SK-N-SH treated with all-trans-retinoic acid at 6 μM for 48 hours (cell line): ENCODE data around the gene BCAR3.
"Not testable (repeated sequence)": the region's sequence is repeated elsewhere in the genome, so short reads cannot be mapped to it uniquely, and the experiment has no call there.

Source experiments
- ATAC-seq: fragments of 200-7000 bp; cut with Tn5 transposase; 3 replicates; pipeline ENCODE4 v1.9.1; 2020; ENCODE audit warnings: mild to moderate bottlenecking, moderate library complexity
- ARNTL ChIP-seq: fragments of 450-650 bp; formaldehyde crosslinking; IDR thresholded peaks from 2 replicates; pipeline ENCODE4 v1.5.0; 2020; ENCODE audit warnings: low read depth, mild to moderate bottlenecking, moderate library complexity, borderline replicate concordance
- BACH2 ChIP-seq: fragments of 250-450 bp; sonication (Bioruptor Pico); IDR thresholded peaks from 2 replicates; pipeline ENCODE4 v1.9.0; 2021; ENCODE audit warnings: mild to moderate bottlenecking, borderline replicate concordance
- CSDC2 ChIP-seq: fragments of 250-450 bp; sonication (Bioruptor Pico); IDR thresholded peaks from 2 replicates; pipeline ENCODE4 v1.5.0; 2020; ENCODE audit warnings: mild to moderate bottlenecking, moderate library complexity
- GLIS3 ChIP-seq: fragments of 250-450 bp; sonication (Bioruptor Pico); IDR thresholded peaks from 2 replicates; pipeline ENCODE4 v1.5.0; 2020; ENCODE audit warnings: mild to moderate bottlenecking, moderate library complexity
- OSR1 ChIP-seq: fragments of 250-450 bp; sonication (Bioruptor Pico); IDR thresholded peaks from 2 replicates; pipeline ENCODE4 v1.8.0; 2022; ENCODE audit warnings: moderate library complexity, mild to moderate bottlenecking, inconsistent platforms
- PPARA ChIP-seq: fragments of 250-450 bp; sonication (Bioruptor Pico); IDR thresholded peaks from 2 replicates; pipeline ENCODE4 v1.5.0; 2020; ENCODE audit warnings: mild to moderate bottlenecking, borderline replicate concordance
- RARB ChIP-seq: fragments of 250-450 bp; sonication (Bioruptor Pico); IDR thresholded peaks from 2 replicates; pipeline ENCODE4 v1.8.0; 2021; ENCODE audit warnings: mild to moderate bottlenecking, moderate library complexity
- SNAI2 ChIP-seq: fragments of 250-450 bp; sonication (Bioruptor Pico); IDR thresholded peaks from 2 replicates; pipeline ENCODE4 v1.5.0; 2020; ENCODE audit warnings: mild to moderate bottlenecking, moderate library complexity
- TCF4 ChIP-seq: fragments of 250-450 bp; sonication (Bioruptor Pico); IDR thresholded peaks from 2 replicates; pipeline ENCODE4 v1.8.0; 2021; ENCODE audit warnings: mild to moderate bottlenecking, moderate library complexity, borderline replicate concordance
- TOX ChIP-seq: fragments of 250-450 bp; sonication (Bioruptor Pico); IDR thresholded peaks from 2 replicates; pipeline ENCODE4 v1.8.0; 2021; ENCODE audit warnings: mild to moderate bottlenecking, moderate library complexity, borderline replicate concordance
- ZC3H10 ChIP-seq: fragments of 250-450 bp; sonication (Bioruptor Pico); IDR thresholded peaks from 2 replicates; pipeline ENCODE4 v1.5.1; 2021; ENCODE audit warnings: mild to moderate bottlenecking, moderate library complexity
- ZFP3 ChIP-seq: fragments of 250-450 bp; sonication (Bioruptor Pico); IDR thresholded peaks from 2 replicates; pipeline ENCODE4 v1.5.0; 2020; ENCODE audit warnings: mild to moderate bottlenecking, moderate library complexity
- ZFP30 ChIP-seq: fragments of 450-650 bp; formaldehyde crosslinking; IDR thresholded peaks from 2 replicates; pipeline ENCODE4 v1.5.0; 2022; ENCODE audit warnings: mild to moderate bottlenecking, moderate library complexity
- ZNF565 ChIP-seq: fragments of 450-650 bp; formaldehyde crosslinking; conservative IDR thresholded peaks from 2 replicates; pipeline ENCODE4 v1.5.0; 2020; ENCODE audit warnings: low read depth, mild to moderate bottlenecking, moderate library complexity
- ZNF70 ChIP-seq: fragments of 450-650 bp; formaldehyde crosslinking; IDR thresholded peaks from 2 replicates; pipeline ENCODE4 v1.5.0; 2020; ENCODE audit warnings: mild to moderate bottlenecking, moderate library complexity
- ZNF8 ChIP-seq: fragments of 450-650 bp; formaldehyde crosslinking; IDR thresholded peaks from 2 replicates; pipeline ENCODE4 v1.5.0; 2020; ENCODE audit warnings: mild to moderate bottlenecking, moderate library complexity
- TF ChIP-seq, protein P1 (sequence below): fragments of 250-450 bp; sonication (Bioruptor Pico); IDR thresholded peaks from 2 replicates; pipeline ENCODE4 v1.8.0; 2020; ENCODE audit warnings: mild to moderate bottlenecking, moderate library complexity, borderline replicate concordance
- TF ChIP-seq, protein P2 (sequence below): fragments of 250-450 bp; sonication (Bioruptor Pico); IDR thresholded peaks from 2 replicates; pipeline ENCODE4 v1.8.0; 2021; ENCODE audit warnings: low read depth, mild to moderate bottlenecking, moderate library complexity, borderline replicate concordance
- TF ChIP-seq, protein P3 (sequence below): fragments of 250-450 bp; sonication (Bioruptor Pico); IDR thresholded peaks from 2 replicates; pipeline ENCODE4 v1.5.1; 2021; ENCODE audit warnings: mild to moderate bottlenecking, moderate library complexity
- TF ChIP-seq, protein P4 (sequence below): fragments of 250-450 bp; sonication (Bioruptor Pico); IDR thresholded peaks from 2 replicates; pipeline ENCODE4 v1.5.1; 2020; ENCODE audit warnings: low read depth, mild to moderate bottlenecking, moderate library complexity
- TF ChIP-seq, protein P5 (sequence below): fragments of 250-450 bp; sonication (Bioruptor Pico); IDR thresholded peaks from 2 replicates; pipeline ENCODE4 v1.5.0; 2020; ENCODE audit warnings: mild to moderate bottlenecking, moderate library complexity

BCAR3 gene

DNA sequence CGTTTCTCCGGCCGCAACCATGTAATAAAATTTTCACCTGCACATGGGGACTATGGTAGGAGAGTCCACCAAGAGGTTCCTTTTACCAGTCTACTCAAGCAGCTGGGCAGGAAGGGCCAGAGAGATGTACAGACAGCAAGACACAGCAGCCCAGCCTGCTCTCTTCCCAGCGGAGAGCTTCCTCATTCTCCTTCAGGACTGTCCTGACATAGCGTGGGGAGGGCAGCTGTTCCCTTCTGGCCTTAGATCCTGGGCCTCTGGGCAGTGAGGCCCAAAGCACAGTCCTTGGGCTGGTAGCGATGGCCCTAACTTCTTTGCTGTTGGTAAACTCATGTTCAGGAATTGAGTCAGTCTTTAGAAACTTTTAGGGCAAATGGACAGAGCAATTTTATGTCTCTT is 89.1 kb downstream of the BCAR3 start (continued):
- TF ChIP-seq, protein P1, sequence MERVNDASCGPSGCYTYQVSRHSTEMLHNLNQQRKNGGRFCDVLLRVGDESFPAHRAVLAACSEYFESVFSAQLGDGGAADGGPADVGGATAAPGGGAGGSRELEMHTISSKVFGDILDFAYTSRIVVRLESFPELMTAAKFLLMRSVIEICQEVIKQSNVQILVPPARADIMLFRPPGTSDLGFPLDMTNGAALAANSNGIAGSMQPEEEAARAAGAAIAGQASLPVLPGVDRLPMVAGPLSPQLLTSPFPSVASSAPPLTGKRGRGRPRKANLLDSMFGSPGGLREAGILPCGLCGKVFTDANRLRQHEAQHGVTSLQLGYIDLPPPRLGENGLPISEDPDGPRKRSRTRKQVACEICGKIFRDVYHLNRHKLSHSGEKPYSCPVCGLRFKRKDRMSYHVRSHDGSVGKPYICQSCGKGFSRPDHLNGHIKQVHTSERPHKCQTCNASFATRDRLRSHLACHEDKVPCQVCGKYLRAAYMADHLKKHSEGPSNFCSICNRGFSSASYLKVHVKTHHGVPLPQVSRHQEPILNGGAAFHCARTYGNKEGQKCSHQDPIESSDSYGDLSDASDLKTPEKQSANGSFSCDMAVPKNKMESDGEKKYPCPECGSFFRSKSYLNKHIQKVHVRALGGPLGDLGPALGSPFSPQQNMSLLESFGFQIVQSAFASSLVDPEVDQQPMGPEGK (CRISPR knock-in tag), result no peak
- no peak for TF ChIP-seq ZNF565 (CRISPR knock-in tag)

DNA sequence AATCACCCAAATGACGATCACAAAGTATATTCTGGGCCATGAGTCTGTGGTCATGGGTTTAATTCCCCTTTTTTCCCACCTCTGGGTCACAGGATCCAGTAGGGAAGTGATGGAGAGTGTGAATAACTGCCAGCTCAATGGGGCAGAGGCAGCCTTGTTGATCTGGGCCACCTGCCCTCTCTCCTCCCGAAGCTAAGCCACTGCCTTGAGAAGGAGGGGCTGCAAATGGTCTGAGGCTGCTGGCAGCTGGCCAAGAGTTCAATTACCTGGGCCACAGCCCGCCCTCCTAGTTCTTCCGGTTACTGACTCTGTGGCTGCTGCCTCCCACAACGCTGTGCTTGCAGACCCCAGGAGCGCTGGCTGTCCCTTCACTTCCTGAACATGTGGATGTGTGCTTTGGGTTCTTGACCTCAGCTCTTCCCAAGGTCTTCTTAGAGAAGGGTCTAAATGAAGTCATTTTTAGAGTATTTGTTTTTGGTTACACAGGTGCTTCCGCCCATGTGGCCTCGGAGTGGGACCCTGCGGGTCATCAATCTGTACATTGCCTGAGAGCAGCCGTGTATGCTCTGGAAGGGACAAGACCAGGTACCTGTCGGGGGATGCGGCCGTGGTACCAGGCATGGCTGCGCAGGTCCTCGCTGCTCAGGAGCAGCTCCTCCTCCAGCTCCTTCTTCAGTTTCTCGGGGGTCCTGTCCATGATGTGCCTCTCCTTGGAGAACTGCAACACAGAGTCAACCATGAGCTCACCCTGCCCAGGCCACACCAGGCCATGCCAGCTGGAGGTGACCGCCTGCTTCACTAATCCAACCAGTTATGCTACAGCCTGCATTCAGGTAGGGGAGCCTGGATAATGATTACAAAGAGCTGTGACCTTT is 89.7 kb downstream of the BCAR3 start:
- TF ChIP-seq OSR1 (CRISPR knock-in tag), result no peak
- TF ChIP-seq, protein P2, sequence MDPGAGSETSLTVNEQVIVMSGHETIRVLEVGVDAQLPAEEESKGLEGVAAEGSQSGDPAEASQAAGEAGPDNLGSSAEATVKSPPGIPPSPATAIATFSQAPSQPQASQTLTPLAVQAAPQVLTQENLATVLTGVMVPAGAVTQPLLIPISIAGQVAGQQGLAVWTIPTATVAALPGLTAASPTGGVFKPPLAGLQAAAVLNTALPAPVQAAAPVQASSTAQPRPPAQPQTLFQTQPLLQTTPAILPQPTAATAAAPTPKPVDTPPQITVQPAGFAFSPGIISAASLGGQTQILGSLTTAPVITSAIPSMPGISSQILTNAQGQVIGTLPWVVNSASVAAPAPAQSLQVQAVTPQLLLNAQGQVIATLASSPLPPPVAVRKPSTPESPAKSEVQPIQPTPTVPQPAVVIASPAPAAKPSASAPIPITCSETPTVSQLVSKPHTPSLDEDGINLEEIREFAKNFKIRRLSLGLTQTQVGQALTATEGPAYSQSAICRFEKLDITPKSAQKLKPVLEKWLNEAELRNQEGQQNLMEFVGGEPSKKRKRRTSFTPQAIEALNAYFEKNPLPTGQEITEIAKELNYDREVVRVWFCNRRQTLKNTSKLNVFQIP (CRISPR knock-in tag), result no peak
- no peak for TF ChIP-seq BACH2 (CRISPR knock-in tag)
- no peak for TF ChIP-seq ZC3H10 (CRISPR knock-in tag)
- TF ChIP-seq, protein P3, sequence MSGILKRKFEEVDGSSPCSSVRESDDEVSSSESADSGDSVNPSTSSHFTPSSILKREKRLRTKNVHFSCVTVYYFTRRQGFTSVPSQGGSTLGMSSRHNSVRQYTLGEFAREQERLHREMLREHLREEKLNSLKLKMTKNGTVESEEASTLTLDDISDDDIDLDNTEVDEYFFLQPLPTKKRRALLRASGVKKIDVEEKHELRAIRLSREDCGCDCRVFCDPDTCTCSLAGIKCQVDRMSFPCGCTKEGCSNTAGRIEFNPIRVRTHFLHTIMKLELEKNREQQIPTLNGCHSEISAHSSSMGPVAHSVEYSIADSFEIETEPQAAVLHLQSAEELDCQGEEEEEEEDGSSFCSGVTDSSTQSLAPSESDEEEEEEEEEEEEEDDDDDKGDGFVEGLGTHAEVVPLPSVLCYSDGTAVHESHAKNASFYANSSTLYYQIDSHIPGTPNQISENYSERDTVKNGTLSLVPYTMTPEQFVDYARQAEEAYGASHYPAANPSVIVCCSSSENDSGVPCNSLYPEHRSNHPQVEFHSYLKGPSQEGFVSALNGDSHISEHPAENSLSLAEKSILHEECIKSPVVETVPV, result no peak
- no peak for TF ChIP-seq ZNF8
- no peak for TF ChIP-seq ARNTL (CRISPR knock-in tag)
- TF ChIP-seq GLIS3 (CRISPR knock-in tag), result no peak
- no peak for TF ChIP-seq RARB
- no peak for TF ChIP-seq ZFP3 (CRISPR knock-in tag)
- TF ChIP-seq SNAI2 (CRISPR knock-in tag), result no peak
- TF ChIP-seq ZNF70 (CRISPR knock-in tag), result no peak
- no peak for TF ChIP-seq TOX (CRISPR knock-in tag)
- TF ChIP-seq PPARA, result no peak
- TF ChIP-seq TCF4 (CRISPR knock-in tag), result no peak; the same call in 1 of the 2 replicates
- TF ChIP-seq, protein P4, sequence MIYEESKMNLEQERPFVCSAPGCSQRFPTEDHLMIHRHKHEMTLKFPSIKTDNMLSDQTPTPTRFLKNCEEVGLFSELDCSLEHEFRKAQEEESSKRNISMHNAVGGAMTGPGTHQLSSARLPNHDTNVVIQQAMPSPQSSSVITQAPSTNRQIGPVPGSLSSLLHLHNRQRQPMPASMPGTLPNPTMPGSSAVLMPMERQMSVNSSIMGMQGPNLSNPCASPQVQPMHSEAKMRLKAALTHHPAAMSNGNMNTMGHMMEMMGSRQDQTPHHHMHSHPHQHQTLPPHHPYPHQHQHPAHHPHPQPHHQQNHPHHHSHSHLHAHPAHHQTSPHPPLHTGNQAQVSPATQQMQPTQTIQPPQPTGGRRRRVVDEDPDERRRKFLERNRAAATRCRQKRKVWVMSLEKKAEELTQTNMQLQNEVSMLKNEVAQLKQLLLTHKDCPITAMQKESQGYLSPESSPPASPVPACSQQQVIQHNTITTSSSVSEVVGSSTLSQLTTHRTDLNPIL (CRISPR knock-in tag), result no peak
- no peak for TF ChIP-seq ZFP30 (CRISPR knock-in tag)
- TF ChIP-seq, protein P5, sequence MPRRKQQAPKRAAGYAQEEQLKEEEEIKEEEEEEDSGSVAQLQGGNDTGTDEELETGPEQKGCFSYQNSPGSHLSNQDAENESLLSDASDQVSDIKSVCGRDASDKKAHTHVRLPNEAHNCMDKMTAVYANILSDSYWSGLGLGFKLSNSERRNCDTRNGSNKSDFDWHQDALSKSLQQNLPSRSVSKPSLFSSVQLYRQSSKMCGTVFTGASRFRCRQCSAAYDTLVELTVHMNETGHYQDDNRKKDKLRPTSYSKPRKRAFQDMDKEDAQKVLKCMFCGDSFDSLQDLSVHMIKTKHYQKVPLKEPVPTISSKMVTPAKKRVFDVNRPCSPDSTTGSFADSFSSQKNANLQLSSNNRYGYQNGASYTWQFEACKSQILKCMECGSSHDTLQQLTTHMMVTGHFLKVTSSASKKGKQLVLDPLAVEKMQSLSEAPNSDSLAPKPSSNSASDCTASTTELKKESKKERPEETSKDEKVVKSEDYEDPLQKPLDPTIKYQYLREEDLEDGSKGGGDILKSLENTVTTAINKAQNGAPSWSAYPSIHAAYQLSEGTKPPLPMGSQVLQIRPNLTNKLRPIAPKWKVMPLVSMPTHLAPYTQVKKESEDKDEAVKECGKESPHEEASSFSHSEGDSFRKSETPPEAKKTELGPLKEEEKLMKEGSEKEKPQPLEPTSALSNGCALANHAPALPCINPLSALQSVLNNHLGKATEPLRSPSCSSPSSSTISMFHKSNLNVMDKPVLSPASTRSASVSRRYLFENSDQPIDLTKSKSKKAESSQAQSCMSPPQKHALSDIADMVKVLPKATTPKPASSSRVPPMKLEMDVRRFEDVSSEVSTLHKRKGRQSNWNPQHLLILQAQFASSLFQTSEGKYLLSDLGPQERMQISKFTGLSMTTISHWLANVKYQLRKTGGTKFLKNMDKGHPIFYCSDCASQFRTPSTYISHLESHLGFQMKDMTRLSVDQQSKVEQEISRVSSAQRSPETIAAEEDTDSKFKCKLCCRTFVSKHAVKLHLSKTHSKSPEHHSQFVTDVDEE, result no peak
- no peak for TF ChIP-seq CSDC2 (CRISPR knock-in tag)
- ATAC-seq, result no peak; the same call in 2 of the 3 replicates

DNA sequence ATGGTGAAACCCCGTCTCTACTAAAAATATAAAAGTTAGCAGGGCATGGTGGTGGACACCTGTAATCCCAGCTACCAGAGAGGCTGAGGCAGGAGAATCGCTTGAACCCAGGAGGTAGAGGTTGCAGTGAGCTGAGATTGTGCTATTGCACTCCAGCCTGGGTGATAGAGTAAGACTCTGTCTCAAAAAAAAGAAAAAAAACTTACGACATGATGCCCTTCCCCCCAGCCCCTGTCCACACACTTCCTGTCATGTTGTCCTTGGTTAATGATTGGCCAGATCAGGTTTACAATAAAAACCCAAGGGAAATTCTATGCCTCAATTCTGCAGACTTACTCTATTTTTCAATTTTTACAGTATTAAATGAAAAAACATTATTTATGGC is 90.4 kb downstream of the BCAR3 start:
- ATAC-seq, result not testable (repeated sequence)
